Muscle layer of colon (tissue), 2 donors: ENCODE measurements around the gene PKDCC.
"Not testable (repeated sequence)": the region's sequence is repeated elsewhere in the genome, so short reads cannot be mapped to it uniquely, and the experiment has no call there.

Source experiments
- H3K27ac ChIP-seq: one replicate; pipeline ENCODE4 v1.7.0; 2013; ENCODE audit warnings: low read depth, mild to moderate bottlenecking, low read length, moderate library complexity
- H3K27me3 ChIP-seq, 2 donors: one replicate each; pipeline ENCODE4 v1.7.0; 2013; ENCODE audit warnings: low read length in 2 of 2, mild to moderate bottlenecking in 2 of 2; ENCODE audit not compliant: insufficient read depth in 2 of 2, control insufficient read depth in 1 of 2
- H3K36me3 ChIP-seq: one replicate; pipeline ENCODE4 v1.7.0; 2013; ENCODE audit warnings: mild to moderate bottlenecking, low read length; ENCODE audit not compliant: insufficient read depth
- H3K4me1 ChIP-seq: one replicate; pipeline ENCODE4 v1.7.0; 2013; ENCODE audit warnings: mild to moderate bottlenecking, low read length; ENCODE audit not compliant: insufficient read depth
- H3K4me3 ChIP-seq, 2 donors: one replicate each; pipeline ENCODE4 v1.7.0; 2013; ENCODE audit warnings: low read length in 2 of 2, low read depth in 1 of 2, mild to moderate bottlenecking in 1 of 2, moderate library complexity in 1 of 2
- H3K9ac ChIP-seq: one replicate; pipeline ENCODE4 v1.7.0; 2013; ENCODE audit warnings: low read length
- H3K9me3 ChIP-seq: one replicate; pipeline ENCODE4 v1.7.0; 2013; ENCODE audit warnings: mild to moderate bottlenecking, low read length
- donor health status: abdominal sarcoma.
- donor health status: Adenocarcinoma of cecum.

Gene PKDCC

GRCh38 chr2:42061839-42062238 lies 14.0 kb downstream of the PKDCC start:
- H3K4me1 ChIP-seq, result peaks cover 59% of the 10 kb centered on the region
- H3K4me3 ChIP-seq, result no peak overlapping the region
- H3K36me3 ChIP-seq, result peaks cover 31% of the 10 kb centered on the region
- H3K9me3 ChIP-seq, result no peaks in the 10 kb centered on the region
- H3K27ac ChIP-seq, result peak overlapping the region; percentile 54
- H3K27me3 ChIP-seq, result no peaks in the 10 kb centered on the region
- H3K9ac ChIP-seq, result no peak overlapping the region

- Histone ChIP-seq H3K36me3 (peaks cover 15% of the 10 kb centered on the region), H3K4me1 (peaks cover 63% of the 10 kb centered on the region), H3K4me3 (no peak overlapping the region), H3K9me3 (no peaks in the 10 kb centered on the region), H3K27ac (peak overlapping the region; percentile 77), H3K27me3 (no peaks in the 10 kb centered on the region), H3K9ac (no peak overlapping the region)
Measured at GRCh38 chr2:42063431-42064171, 15.8 kb downstream of the PKDCC start.

GRCh38 chr2:42064417-42064942 lies 16.7 kb downstream of the PKDCC start:
- no peaks in the 10 kb centered on the region for H3K9me3 ChIP-seq
- no peaks in the 10 kb centered on the region for H3K27me3 ChIP-seq
- no peak overlapping the region for H3K9ac ChIP-seq
- no peak overlapping the region for H3K4me3 ChIP-seq
- peaks cover 7% of the 10 kb centered on the region for H3K36me3 ChIP-seq
- peaks cover 65% of the 10 kb centered on the region for H3K4me1 ChIP-seq
- H3K27ac ChIP-seq, result peak overlapping the region; percentile 77

GRCh38 chr2:42065753-42066152 lies 17.9 kb downstream of the PKDCC start:
- H3K9ac ChIP-seq, H3K4me3 ChIP-seq, H3K9me3 ChIP-seq, H3K27ac ChIP-seq, H3K36me3 ChIP-seq, H3K27me3 ChIP-seq: not testable (repeated sequence)
- peaks cover 54% of the 10 kb centered on the region for H3K4me1 ChIP-seq

GRCh38 chr2:42067001-42067400 lies 19.2 kb downstream of the PKDCC start:
- not testable (repeated sequence) for H3K27ac ChIP-seq, H3K9me3 ChIP-seq, H3K9ac ChIP-seq, H3K27me3 ChIP-seq, H3K4me3 ChIP-seq, H3K36me3 ChIP-seq
- H3K4me1 ChIP-seq, result peaks cover 42% of the 10 kb centered on the region

- peaks cover 41% of the 10 kb centered on the region for H3K4me1 ChIP-seq
- H3K4me3 ChIP-seq, result peak overlapping the region in 1 of 2 donors; percentile 16
- no peak overlapping the region for H3K9ac ChIP-seq
- no peaks in the 10 kb centered on the region for H3K36me3 ChIP-seq
- H3K27ac ChIP-seq, result no peak overlapping the region
- no peaks in the 10 kb centered on the region for H3K9me3 ChIP-seq
- no peaks in the 10 kb centered on the region for H3K27me3 ChIP-seq
Measured at GRCh38 chr2:42067521-42067920, 19.7 kb downstream of the PKDCC start.

- H3K27ac ChIP-seq, result no peak overlapping the region
- H3K9ac ChIP-seq, result no peak overlapping the region
- H3K27me3 ChIP-seq, result no peaks in the 10 kb centered on the region
- H3K4me1 ChIP-seq, result peaks cover 42% of the 10 kb centered on the region
- H3K9me3 ChIP-seq, result no peaks in the 10 kb centered on the region
- H3K36me3 ChIP-seq, result no peaks in the 10 kb centered on the region
- no peak overlapping the region for H3K4me3 ChIP-seq
Measured at GRCh38 chr2:42068571-42069178, 20.9 kb downstream of the PKDCC start.

- no peak overlapping the region for H3K4me3 ChIP-seq
- H3K27ac ChIP-seq, result no peak overlapping the region
- no peak overlapping the region for H3K9ac ChIP-seq
- peaks cover 42% of the 10 kb centered on the region for H3K4me1 ChIP-seq
- H3K27me3 ChIP-seq, result no peaks in the 10 kb centered on the region
- H3K36me3 ChIP-seq, result no peaks in the 10 kb centered on the region
- no peaks in the 10 kb centered on the region for H3K9me3 ChIP-seq
Measured at GRCh38 chr2:42069568-42069967, 21.7 kb downstream of the PKDCC start.

- H3K4me3 ChIP-seq, result no peak overlapping the region
- H3K9ac ChIP-seq, result no peak overlapping the region
- H3K27ac ChIP-seq, result no peak overlapping the region
- no peaks in the 10 kb centered on the region for H3K27me3 ChIP-seq
- no peaks in the 10 kb centered on the region for H3K36me3 ChIP-seq
- H3K9me3 ChIP-seq, result no peaks in the 10 kb centered on the region
- H3K4me1 ChIP-seq, result peaks cover 43% of the 10 kb centered on the region
Measured at GRCh38 chr2:42071791-42072190, 24.0 kb downstream of the PKDCC start.

GRCh38 chr2:42072349-42073118 lies 24.7 kb downstream of the PKDCC start:
- Histone ChIP-seq H3K4me1 (peaks cover 38% of the 10 kb centered on the region), H3K9ac (no peak overlapping the region), H3K4me3 (no peak overlapping the region), H3K9me3 (no peaks in the 10 kb centered on the region), H3K27ac (no peak overlapping the region), H3K36me3 (no peaks in the 10 kb centered on the region), H3K27me3 (no peaks in the 10 kb centered on the region)

- H3K27ac ChIP-seq, result no peak overlapping the region
- no peaks in the 10 kb centered on the region for H3K9me3 ChIP-seq
- H3K36me3 ChIP-seq, result no peaks in the 10 kb centered on the region
- no peak overlapping the region for H3K9ac ChIP-seq
- no peak overlapping the region for H3K4me3 ChIP-seq
- H3K27me3 ChIP-seq, result no peaks in the 10 kb centered on the region
- peaks cover 25% of the 10 kb centered on the region for H3K4me1 ChIP-seq
Measured at GRCh38 chr2:42073739-42074503, 26.1 kb downstream of the PKDCC start.
